ENCODE results near the gene RIMS4.

DNA sequence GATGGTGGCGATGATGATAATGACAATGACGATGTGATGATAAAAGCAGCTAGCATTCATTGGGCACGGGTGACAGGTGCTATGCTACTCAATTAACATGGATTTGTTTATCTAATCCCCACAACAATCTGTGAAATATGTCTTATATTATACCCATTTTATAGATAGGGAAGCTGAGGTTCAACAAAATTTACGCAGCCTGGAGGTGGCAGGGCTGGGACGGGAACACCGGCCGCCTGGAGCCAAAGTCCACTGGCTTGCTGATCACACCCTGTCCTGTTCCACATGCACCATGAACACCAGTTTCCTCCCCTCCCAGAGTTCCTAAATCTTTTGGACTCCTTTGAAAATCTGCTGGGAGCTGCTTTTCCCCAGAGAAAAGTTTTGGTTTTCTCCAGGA lies 23.0 kb downstream of the RIMS4 start:
- TF ChIP-seq SMAD5 (IDR thresholded peaks at IDR 0.05; ENCODE audit: low read depth), result no peak
- no peak for TF ChIP-seq EZH2 (IDR thresholded peaks at IDR 0.05; ENCODE audit: borderline replicate concordance, control insufficient read depth, low read depth, low read length)
